Measurements from ENCODE around the gene ZNF460.

DNA sequence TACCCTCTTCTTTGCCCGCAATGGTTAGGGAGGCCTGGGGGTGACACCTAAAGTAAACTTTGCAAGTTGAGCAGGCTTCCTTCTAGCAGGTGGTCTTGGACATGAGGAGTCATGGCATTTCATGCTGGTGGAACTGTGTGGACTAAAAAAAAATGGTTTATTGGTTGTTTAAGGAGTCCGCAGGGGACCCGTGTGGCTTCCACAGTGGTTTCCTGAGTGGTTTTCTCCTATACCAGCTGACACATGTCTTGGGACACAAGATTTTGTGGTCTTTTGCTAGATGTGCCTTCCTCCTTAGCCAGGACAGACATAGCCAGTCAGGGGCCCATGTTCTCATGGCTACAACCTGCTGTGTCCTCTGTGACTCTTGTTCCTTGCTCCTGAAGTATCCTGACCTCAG is 41.5 kb downstream of the ZNF460 start:
- TF ChIP-seq, protein P1, sequence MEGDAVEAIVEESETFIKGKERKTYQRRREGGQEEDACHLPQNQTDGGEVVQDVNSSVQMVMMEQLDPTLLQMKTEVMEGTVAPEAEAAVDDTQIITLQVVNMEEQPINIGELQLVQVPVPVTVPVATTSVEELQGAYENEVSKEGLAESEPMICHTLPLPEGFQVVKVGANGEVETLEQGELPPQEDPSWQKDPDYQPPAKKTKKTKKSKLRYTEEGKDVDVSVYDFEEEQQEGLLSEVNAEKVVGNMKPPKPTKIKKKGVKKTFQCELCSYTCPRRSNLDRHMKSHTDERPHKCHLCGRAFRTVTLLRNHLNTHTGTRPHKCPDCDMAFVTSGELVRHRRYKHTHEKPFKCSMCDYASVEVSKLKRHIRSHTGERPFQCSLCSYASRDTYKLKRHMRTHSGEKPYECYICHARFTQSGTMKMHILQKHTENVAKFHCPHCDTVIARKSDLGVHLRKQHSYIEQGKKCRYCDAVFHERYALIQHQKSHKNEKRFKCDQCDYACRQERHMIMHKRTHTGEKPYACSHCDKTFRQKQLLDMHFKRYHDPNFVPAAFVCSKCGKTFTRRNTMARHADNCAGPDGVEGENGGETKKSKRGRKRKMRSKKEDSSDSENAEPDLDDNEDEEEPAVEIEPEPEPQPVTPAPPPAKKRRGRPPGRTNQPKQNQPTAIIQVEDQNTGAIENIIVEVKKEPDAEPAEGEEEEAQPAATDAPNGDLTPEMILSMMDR (IDR thresholded peaks at IDR 0.05), result no peak
- no peak for TF ChIP-seq POLR2A (IDR thresholded peaks at IDR 0.05)
